Keratinocyte (primary cell): Measurements from ENCODE around the gene FRMD4B.

Experiments used
- CTCF ChIP-seq, 3 experiments: IDR thresholded peaks in 1 of 3; conservative IDR thresholded peaks in 1 of 3; optimal IDR thresholded peaks in 1 of 3; 2 replicates in 2 of 3; 3 replicates in 1 of 3; pipeline versions ENCODE3 to v1.5.1; 2011; ENCODE audit warnings: low read length in 3 of 3, mild to moderate bottlenecking in 3 of 3, moderate library complexity in 2 of 3, control low read depth in 1 of 3, inconsistent platforms in 1 of 3; ENCODE audit not compliant: insufficient read depth in 2 of 3; ENCODE audit errors: extremely low read depth in 1 of 3
- EZH2 ChIP-seq: IDR thresholded peaks from one replicate; pipeline ENCODE4 v1.6.1; 2012; ENCODE audit warnings: inconsistent platforms, mild to moderate bottlenecking, low read length, moderate library complexity

DNA sequence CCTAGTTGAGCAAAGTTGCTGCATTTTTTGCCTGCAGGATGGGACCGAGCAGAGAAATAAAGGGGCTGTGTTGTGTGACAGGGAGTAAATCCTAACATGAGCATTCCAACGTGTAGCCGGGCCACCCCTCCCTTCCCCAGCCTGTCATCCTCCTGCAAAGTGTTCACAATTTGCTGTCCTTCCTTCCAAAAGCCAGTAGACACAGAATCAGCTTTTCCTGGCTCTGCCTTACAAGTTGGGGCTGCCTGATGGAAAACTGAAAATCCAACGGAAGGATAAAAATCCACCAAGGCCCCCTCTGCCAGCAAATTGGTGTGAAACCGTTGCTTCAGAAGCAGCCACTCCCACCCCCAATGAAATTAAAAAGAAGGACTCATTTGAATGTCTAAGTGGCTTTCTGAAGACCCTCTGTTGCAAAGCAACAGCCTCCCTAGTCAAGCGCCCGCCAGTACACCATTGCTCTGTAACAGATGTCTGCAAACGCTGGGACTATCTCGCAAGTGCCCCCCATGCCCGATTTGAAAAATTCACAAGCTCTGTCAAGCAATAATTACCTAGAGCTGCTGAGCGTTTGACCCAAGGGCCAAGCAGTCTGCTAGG lies 665 bp downstream of the FRMD4B start:
- TF ChIP-seq CTCF (optimal IDR thresholded peaks at IDR 0.05 in 1 of 3, IDR thresholded peaks at IDR 0.05 in 1 of 3, conservative IDR thresholded peaks at IDR 0.05 in 1 of 3; ENCODE audit: extremely low read depth in 1 of 3, insufficient read depth in 2 of 3, low read length in 3 of 3) (no peak), EZH2 (no peak)
